A549 (cell line): ENCODE data around the gene TUBGCP2.

ENCODE experiments used
- NFE2L2 ChIP-seq: fragments of 150-350 bp; conservative IDR thresholded peaks from 2 replicates; pipeline ENCODE4 v1.6.1; 2014; ENCODE audit warnings: low read length
- POLR2A ChIP-seq: IDR thresholded peaks from 2 replicates; pipeline ENCODE4 v1.6.1; 2012; ENCODE audit warnings: mild to moderate bottlenecking, low read length

- TF ChIP-seq POLR2A (no peak), NFE2L2 (no peak)
Measured at GRCh38 chr10:133272964-133273420, 35.7 kb downstream of the TUBGCP2 start.
